Measurements from ENCODE around the gene SNAI1.
A peak's percentile ranks its signal among the peaks of the same experiment; 100 is the strongest.
"Not testable (repeated sequence)": the region's sequence is repeated elsewhere in the genome, so short reads cannot be mapped to it uniquely, and the experiment has no call there.

The SNAI1 gene

DNA sequence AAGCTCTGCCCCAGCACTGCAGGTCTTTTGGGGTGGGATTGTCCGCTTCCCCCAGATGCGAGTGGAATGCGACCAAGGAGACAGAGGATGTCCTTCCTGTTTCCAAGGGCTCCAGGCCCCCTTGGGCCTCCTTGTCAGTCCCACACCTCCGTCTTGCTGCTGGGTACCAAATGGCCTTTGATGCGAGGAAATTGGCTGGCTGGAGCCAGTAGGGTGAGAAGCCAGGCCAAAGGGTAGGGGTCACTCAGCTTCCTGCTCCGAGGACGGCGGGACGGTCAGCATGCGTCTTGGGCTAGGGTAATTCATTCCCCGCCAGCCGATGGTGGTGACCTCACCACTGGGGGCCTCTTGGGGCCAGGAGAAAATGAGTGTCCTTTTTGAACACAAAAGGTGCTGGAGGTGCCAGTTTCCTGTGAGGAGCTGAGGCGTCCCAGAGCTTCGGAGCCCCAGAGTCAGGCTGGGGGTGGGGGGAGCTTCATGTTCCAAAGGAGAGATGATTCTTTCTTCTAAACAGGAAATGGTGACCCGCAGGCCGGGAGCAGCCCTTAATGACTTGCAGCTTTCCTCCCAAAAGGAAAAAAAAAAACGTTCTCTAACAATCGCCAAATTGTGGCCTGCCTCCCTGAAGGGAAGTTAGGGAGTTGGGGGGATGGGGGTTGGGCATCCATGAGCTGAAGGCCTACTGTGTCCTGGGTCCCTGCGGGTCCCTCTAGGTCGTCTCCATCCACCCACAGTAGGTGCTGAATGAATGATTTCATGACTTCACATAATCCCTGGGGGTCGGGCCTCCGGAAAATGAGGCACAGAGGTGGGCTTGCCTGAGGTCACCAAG is 6.7 kb downstream of the SNAI1 start:
- H3K4me3 ChIP-seq (ENCODE audit: insufficient read length, low read depth): no peak overlapping the region
- peak overlapping the region; percentile 61 for H3K9ac ChIP-seq (ENCODE audit: insufficient read length, low read depth)
- H3K36me3 ChIP-seq (ENCODE audit: insufficient read depth, insufficient read length, low read length): peaks cover 44% of the 10 kb centered on the region
- no peaks in the 10 kb centered on the region for H3K9me3 ChIP-seq (ENCODE audit: insufficient read depth, low read length)
- DNase-seq (ENCODE audit: low read depth, low spot score): peak; percentile 71
- H3K27me3 ChIP-seq (ENCODE audit: insufficient read depth, insufficient read length): no peaks in the 10 kb centered on the region
- TF ChIP-seq SUZ12 (IDR thresholded peaks at IDR 0.05; ENCODE audit: extremely low read depth, insufficient read depth, insufficient read length) (no peak), YY1 (IDR thresholded peaks at IDR 0.05; ENCODE audit: insufficient read depth, insufficient read length) (no peak), ZNF274 (IDR thresholded peaks at IDR 0.05; ENCODE audit: low read depth, low read length) (no peak)
- peaks cover 45% of the 10 kb centered on the region for H3K4me1 ChIP-seq (ENCODE audit: insufficient read depth, insufficient read length)

GRCh38 chr20:49990271-49990720 is 7.5 kb downstream of the SNAI1 start:
- H3K9ac ChIP-seq (ENCODE audit: insufficient read length, low read depth): peak overlapping the region; percentile 61
- H3K4me1 ChIP-seq (ENCODE audit: insufficient read depth, insufficient read length): peaks cover 37% of the 10 kb centered on the region

GRCh38 chr20:49993301-49993751 is 10.5 kb downstream of the SNAI1 start:
- H3K4me1 ChIP-seq (ENCODE audit: insufficient read depth, insufficient read length): peaks cover 25% of the 10 kb centered on the region
- no peak for DNase-seq (ENCODE audit: low read depth, low spot score)
- H3K36me3 ChIP-seq (ENCODE audit: insufficient read depth, insufficient read length, low read length): peaks cover 6% of the 10 kb centered on the region
- no peaks in the 10 kb centered on the region for H3K27me3 ChIP-seq (ENCODE audit: insufficient read depth, insufficient read length)
- TF ChIP-seq ZNF274 (IDR thresholded peaks at IDR 0.05; ENCODE audit: low read depth, low read length) (no peak), YY1 (IDR thresholded peaks at IDR 0.05; ENCODE audit: insufficient read depth, insufficient read length) (no peak), SUZ12 (IDR thresholded peaks at IDR 0.05; ENCODE audit: extremely low read depth, insufficient read depth, insufficient read length) (no peak)
- no peaks in the 10 kb centered on the region for H3K9me3 ChIP-seq (ENCODE audit: insufficient read depth, low read length)
- H3K4me3 ChIP-seq (ENCODE audit: insufficient read length, low read depth): no peak overlapping the region
- H3K9ac ChIP-seq (ENCODE audit: insufficient read length, low read depth): no peak overlapping the region

More at GRCh38 chr20:49990271-49990720, 7.5 kb downstream of the SNAI1 start:
- H3K4me3 ChIP-seq (ENCODE audit: insufficient read length, low read depth): no peak overlapping the region
- peaks cover 35% of the 10 kb centered on the region for H3K36me3 ChIP-seq (ENCODE audit: insufficient read depth, insufficient read length, low read length)
- H3K27me3 ChIP-seq (ENCODE audit: insufficient read depth, insufficient read length): no peaks in the 10 kb centered on the region
- TF ChIP-seq SUZ12 (IDR thresholded peaks at IDR 0.05; ENCODE audit: extremely low read depth, insufficient read depth, insufficient read length) (no peak), ZNF274 (IDR thresholded peaks at IDR 0.05; ENCODE audit: low read depth, low read length) (no peak), YY1 (IDR thresholded peaks at IDR 0.05; ENCODE audit: insufficient read depth, insufficient read length) (no peak)
- no peaks in the 10 kb centered on the region for H3K9me3 ChIP-seq (ENCODE audit: insufficient read depth, low read length)
- no peak for DNase-seq (ENCODE audit: low read depth, low spot score)

DNA sequence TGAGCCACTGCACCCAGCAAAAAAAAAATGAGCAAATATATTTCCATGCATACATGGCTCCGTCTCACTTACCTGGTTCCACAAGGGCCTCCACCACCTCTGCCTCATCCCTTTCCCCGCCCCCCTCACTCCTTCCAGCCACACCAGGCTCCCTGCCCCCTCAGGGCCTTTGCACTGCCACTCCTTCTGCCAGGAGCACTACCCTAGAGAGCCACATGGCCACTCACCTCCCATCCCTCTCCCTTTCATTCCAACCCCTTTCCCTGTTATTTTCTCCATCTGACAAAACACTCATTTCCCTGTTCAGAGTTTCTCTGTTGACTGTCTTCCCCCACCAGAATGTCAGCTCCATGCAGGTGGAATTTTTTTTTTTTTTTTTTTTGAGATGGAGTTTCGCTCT is 12.8 kb downstream of the SNAI1 start:
- Histone ChIP-seq H3K9ac (ENCODE audit: insufficient read length, low read depth) (no peak overlapping the region), H3K4me3 (ENCODE audit: insufficient read length, low read depth) (no peak overlapping the region), H3K36me3 (ENCODE audit: insufficient read depth, insufficient read length, low read length) (no peaks in the 10 kb centered on the region), H3K27me3 (ENCODE audit: insufficient read depth, insufficient read length) (no peaks in the 10 kb centered on the region), H3K4me1 (ENCODE audit: insufficient read depth, insufficient read length) (peaks cover 9% of the 10 kb centered on the region), H3K9me3 (ENCODE audit: insufficient read depth, low read length) (no peaks in the 10 kb centered on the region)
- DNase-seq (ENCODE audit: low read depth, low spot score): no peak
- no peak for TF ChIP-seq YY1 (IDR thresholded peaks at IDR 0.05; ENCODE audit: insufficient read depth, insufficient read length)
- no peak for TF ChIP-seq ZNF274 (IDR thresholded peaks at IDR 0.05; ENCODE audit: low read depth, low read length)
- no peak for TF ChIP-seq SUZ12 (IDR thresholded peaks at IDR 0.05; ENCODE audit: extremely low read depth, insufficient read depth, insufficient read length)

GRCh38 chr20:49998478-49999188 is 15.9 kb downstream of the SNAI1 start:
- not testable (repeated sequence) for H3K4me1 ChIP-seq (ENCODE audit: insufficient read depth, insufficient read length); H3K27me3 ChIP-seq (ENCODE audit: insufficient read depth, insufficient read length); DNase-seq (ENCODE audit: low read depth, low spot score); H3K9me3 ChIP-seq (ENCODE audit: insufficient read depth, low read length); H3K4me3 ChIP-seq (ENCODE audit: insufficient read length, low read depth); H3K36me3 ChIP-seq (ENCODE audit: insufficient read depth, insufficient read length, low read length)
- H3K9ac ChIP-seq (ENCODE audit: insufficient read length, low read depth): peak overlapping the region; percentile 5

- H3K4me1 ChIP-seq (ENCODE audit: insufficient read depth, insufficient read length): peaks cover 3% of the 10 kb centered on the region
- no peak for DNase-seq (ENCODE audit: low read depth, low spot score)
- no peak overlapping the region for H3K4me3 ChIP-seq (ENCODE audit: insufficient read length, low read depth)
- no peak for TF ChIP-seq ZNF274 (IDR thresholded peaks at IDR 0.05; ENCODE audit: low read depth, low read length)
- no peak for TF ChIP-seq YY1 (IDR thresholded peaks at IDR 0.05; ENCODE audit: insufficient read depth, insufficient read length)
- no peak for TF ChIP-seq SUZ12 (IDR thresholded peaks at IDR 0.05; ENCODE audit: extremely low read depth, insufficient read depth, insufficient read length)
- H3K27me3 ChIP-seq (ENCODE audit: insufficient read depth, insufficient read length): no peaks in the 10 kb centered on the region
- peak overlapping the region; percentile 5 for H3K9ac ChIP-seq (ENCODE audit: insufficient read length, low read depth)
- H3K9me3 ChIP-seq (ENCODE audit: insufficient read depth, low read length): no peaks in the 10 kb centered on the region
- no peaks in the 10 kb centered on the region for H3K36me3 ChIP-seq (ENCODE audit: insufficient read depth, insufficient read length, low read length)
Observed at GRCh38 chr20:49999329-49999728, 16.5 kb downstream of the SNAI1 start.

- not testable (repeated sequence) for H3K9me3 ChIP-seq (ENCODE audit: insufficient read depth, low read length); H3K36me3 ChIP-seq (ENCODE audit: insufficient read depth, insufficient read length, low read length); H3K4me1 ChIP-seq (ENCODE audit: insufficient read depth, insufficient read length); H3K9ac ChIP-seq (ENCODE audit: insufficient read length, low read depth); DNase-seq (ENCODE audit: low read depth, low spot score); H3K4me3 ChIP-seq (ENCODE audit: insufficient read length, low read depth); H3K27me3 ChIP-seq (ENCODE audit: insufficient read depth, insufficient read length)
Observed at GRCh38 chr20:50000548-50001222, 17.9 kb downstream of the SNAI1 start.
